Measurements from ENCODE around the gene PLEKHA4.

DNA sequence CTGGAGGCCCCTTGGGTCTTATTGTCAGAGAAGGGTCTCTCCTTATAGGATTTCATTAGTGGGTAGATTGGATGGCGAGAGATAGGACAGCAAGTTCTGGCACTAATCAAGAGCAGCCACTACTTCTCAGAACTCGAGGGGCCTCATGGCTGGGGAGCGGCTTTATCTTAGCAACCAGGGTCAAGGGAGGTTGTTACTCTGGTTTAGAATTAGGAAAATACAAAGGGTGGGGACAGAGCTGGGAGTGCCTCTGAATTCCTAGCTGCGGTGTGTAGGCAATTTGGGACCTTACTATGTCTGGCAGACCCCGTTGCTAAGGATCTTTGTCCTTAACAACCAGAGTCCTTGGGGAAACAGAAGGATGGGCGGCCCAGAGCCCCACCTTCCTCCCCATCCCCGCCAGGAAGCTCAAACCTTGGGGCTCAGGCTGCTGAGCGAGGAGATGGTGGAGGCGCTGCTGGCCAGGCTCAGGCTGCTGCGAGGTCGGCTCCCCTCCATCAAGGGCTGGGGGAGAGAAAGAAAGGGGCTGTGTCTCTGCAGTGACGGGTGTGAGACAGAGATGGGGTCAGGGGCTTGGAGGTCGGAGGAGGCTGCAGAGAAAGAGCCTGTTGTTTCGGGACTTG, 1.2 kb downstream of the PLEKHA4 start:
- TF ChIP-seq CTCF (IDR thresholded peaks at IDR 0.05; ENCODE audit: insufficient read depth, low read length, poor library complexity, severe bottlenecking) (no peak), EZH2phosphoT487 (conservative IDR thresholded peaks at IDR 0.05; ENCODE audit: low read length) (no peak)

Data from SU-DHL-6 (cell line).